Heart right ventricle (tissue), 16 donors: Measurements from ENCODE around the gene ARMH3. TPM values are rescaled to one million over a fixed set of nuclear protein-coding genes. Genes with fewer than 3 reads are reported as not detected.
A peak's percentile ranks its signal among the peaks of the same experiment; 100 is the strongest.

ENCODE experiments used
- ATAC-seq, 8 donors: fragments of 200-7000 bp; cut with Tn5 transposase; one replicate each; pipeline ENCODE4 v1.9.1; 2020; ENCODE audit warnings: mild to moderate bottlenecking in 8 of 8, moderate library complexity in 8 of 8, moderate number of reproducible peaks in 1 of 8
- DNase-seq, 2 donors: peaks; one replicate each; pipeline ENCODE4 v3.0.0-alpha.2; 2020
- H3K27ac ChIP-seq, 10 donors: fragments of 200-600 bp; sonication (generic) in 2 of 10; one replicate each; pipeline versions ENCODE4 v1.5.0 to v1.8.0; 2020 to 2022; ENCODE audit warnings: mild to moderate bottlenecking in 3 of 10
- H3K27me3 ChIP-seq, 7 donors: fragments of 200-600 bp; one replicate each; pipeline ENCODE4 v1.8.0; 2021 to 2022; ENCODE audit warnings: mild to moderate bottlenecking in 2 of 7
- H3K36me3 ChIP-seq, 9 donors: fragments of 200-600 bp; sonication (generic) in 1 of 9; one replicate each; pipeline versions ENCODE4 v1.5.0 to v1.8.0; 2020 to 2022; ENCODE audit warnings: mild to moderate bottlenecking in 2 of 9
- H3K4me1 ChIP-seq, 9 donors: fragments of 200-600 bp; sonication (generic) in 1 of 9; one replicate each; pipeline versions ENCODE4 v1.5.0 to v1.8.0; 2020 to 2022; ENCODE audit warnings: mild to moderate bottlenecking in 4 of 9
- H3K4me3 ChIP-seq, 10 donors: fragments of 200-600 bp; sonication (generic) in 2 of 10; one replicate each; pipeline versions ENCODE4 v1.5.0 to v1.8.0; 2020 to 2022; ENCODE audit warnings: mild to moderate bottlenecking in 7 of 10, moderate library complexity in 2 of 10
- H3K9me3 ChIP-seq, 11 donors: fragments of 200-600 bp in 10 of 11; sonication (generic) in 2 of 11; one replicate each; pipeline versions ENCODE4 v1.5.0 to v1.8.0; 2013 to 2022; ENCODE audit warnings: mild to moderate bottlenecking in 2 of 11, control low read depth in 1 of 11, moderate library complexity in 1 of 11
- CTCF ChIP-seq, 9 donors: fragments of 200-600 bp; sonication (generic) in 2 of 9; IDR thresholded peaks; one replicate each; pipeline versions ENCODE4 v1.5.0 to v1.8.0; 2021 to 2022; ENCODE audit warnings: antibody characterized with exemption in 9 of 9, mild to moderate bottlenecking in 5 of 9, moderate library complexity in 1 of 9
- WGBS, 2 donors: extraction: QIAGEN DNeasy Blood & Tissue Kit; methylation state at CpG; one replicate each; pipeline ENCODE4 v1.1.7; 2013; ENCODE audit warnings: inconsistent platforms in 1 of 2; 5-methylcytosine and 5-hydroxymethylcytosine counted together
- intact Hi-C, 10 donors: fragments of 100-400 bp; cut with DNase I; formaldehyde crosslinking; loops; one replicate each; pipeline versions ENCODE4 v1.11.1 to v1.14.2; 2022
- polyA plus RNA-seq, 2 donors: library from polyadenylated mRNA; stranded (reverse); fragments of 200-250 nt; gene quantifications; one replicate each; pipeline ENCODE4 v1.2.3, GENCODE V29; 2013
- total RNA-seq, 10 donors: library from RNA; stranded (reverse); fragmentation: NEBNext Ultra II Directional in 3 of 10; extraction: Animal tissue kit (Norgen Biotek cat#: 25700) in 3 of 10; gene quantifications; one replicate each; pipeline versions ENCODE4 v1.2.1 to v1.2.4, GENCODE V29; 2021 to 2023
- donor health status: Arrhythmogenic right ventricular cardiomyopathy.
- donor health status: ischemic (EF 13 %, LVEDD 7.1; RV severe dilation, severe dysfunction).
- donor health status: healthy with polysubstance abuse.
- donor health status: DM: no; HTN: yes; CAD: no.
- donor health status: DM: no; HTN: no; CAD: no.
- donor health status: ischemic (EF 25% LVEDD 6.9; RV normal size, moderate dysfunction).
- donor health status: ischemic (EF 25% LVEDD 5.7; RV mildly dilated, moderate dysfunction).
- donor health status: healthy.
- donor health status: DM: yes; HTN: yes; CAD: no.
- donor health status: Ischemic cardiomyopathy.
- donor health status: ischemic (EF 35%, LVEDD 5.7; RV mildly dilated, moderate dysfunction).
- donor health status: nonischemic (EF 11% LVEDD 7.7; RV severe dilation, severe dysfunction).
- donor health status: DM: yes; HTN: yes; CAD: no.
- donor health status: PGD.
- donor health status: ischemic (EF 29% LVEDD 5.4; RV normal size, mild dysfunction).
- donor health status: nonischemic (EF 23%, LVEDD 6.1; RV moderate dilation, normal function).

ARMH3 gene
- total and polyA plus RNA-seq, 12 donors, result 24.1 to 96.8 (median 54.1) TPM

GRCh38 chr10:101827919-101828600 lies 227.9 kb downstream of the ARMH3 start:
- Histone ChIP-seq H3K27ac (no peak overlapping the region), H3K4me3 (no peak overlapping the region), H3K27me3 (no peaks in the 10 kb centered on the region), H3K4me1 (peaks cover 2 to 28% (median 23%) of the 10 kb centered on the region in 9 donors), H3K9me3 (no peaks in the 10 kb centered on the region), H3K36me3 (peaks cover 0 to 22% (median 0%) of the 10 kb centered on the region in 9 donors)
- no peak for ATAC-seq
- intact Hi-C loops, result no loop called here
- DNase-seq, result no peak
- no peak for TF ChIP-seq CTCF (IDR thresholded peaks at IDR 0.05)
- 91 to 95% methylated on average over 10 of the region's 10 CpGs for WGBS, 2 donors

- no peak for TF ChIP-seq CTCF (IDR thresholded peaks at IDR 0.05)
- peaks cover 2 to 27% (median 19%) of the 10 kb centered on the region in 9 donors for H3K4me1 ChIP-seq
- H3K36me3 ChIP-seq, result peaks cover 0 to 22% (median 0%) of the 10 kb centered on the region in 9 donors
- ATAC-seq (no peak), DNase-seq (no peak)
- intact Hi-C loops, result no loop called here
- no peak overlapping the region for H3K4me3 ChIP-seq
- H3K27me3 ChIP-seq, result no peaks in the 10 kb centered on the region
- 92 to 96% methylated on average over 5 of the region's 5 CpGs for WGBS, 2 donors
- no peaks in the 10 kb centered on the region for H3K9me3 ChIP-seq
- no peak overlapping the region for H3K27ac ChIP-seq
Measured at GRCh38 chr10:101826852-101827434, 229.0 kb downstream of the ARMH3 start.

- Histone ChIP-seq H3K9me3 (no peaks in the 10 kb centered on the region), H3K27me3 (no peaks in the 10 kb centered on the region), H3K4me1 (peaks cover 0 to 7% (median under 1%) of the 10 kb centered on the region in 9 donors), H3K4me3 (no peak overlapping the region), H3K36me3 (peaks cover 0 to 22% (median 0%) of the 10 kb centered on the region in 9 donors), H3K27ac (no peak overlapping the region)
- intact Hi-C loops, result no loop called here
- 68 to 93% methylated on average over 2 of the region's 2 CpGs for WGBS, 2 donors
- no peak for TF ChIP-seq CTCF (IDR thresholded peaks at IDR 0.05)
- no peak for DNase-seq
- ATAC-seq, result no peak
Measured at GRCh38 chr10:101824736-101825135, 231.2 kb downstream of the ARMH3 start.

- no peak for DNase-seq
- H3K27ac ChIP-seq, result peak overlapping the region; percentile 92 to 98 (median 96)
- TF ChIP-seq CTCF (IDR thresholded peaks at IDR 0.05), result no peak
- H3K4me1 ChIP-seq, result peaks cover 3 to 37% (median 27%) of the 10 kb centered on the region in 9 donors
- H3K36me3 ChIP-seq, result peaks cover 0 to 2% (median 0%) of the 10 kb centered on the region in 9 donors
- peak overlapping the region; percentile 82 to 100 (median 96) for H3K4me3 ChIP-seq
- intact Hi-C loops, result loop anchor here in 1 of 10 donors (5.0 kb wide), 1 partner anchor 37 kb away; the partner anchor contains the start of gene NPM3
- H3K27me3 ChIP-seq, result no peaks in the 10 kb centered on the region
- peak in 6 of 8 donors; percentile 1 to 16 (median 8) for ATAC-seq
- WGBS, 2 donors, result 18 to 31% methylated on average over 14 of the region's 14 CpGs
- no peaks in the 10 kb centered on the region for H3K9me3 ChIP-seq
Measured at GRCh38 chr10:101818872-101819633, 236.9 kb downstream of the ARMH3 start.
